ENCODE results near the gene EPHA2.

GRCh38 chr1:16183179-16183578 is 27.3 kb upstream of the EPHA2 start:
- TF ChIP-seq CTCF (IDR thresholded peaks at IDR 0.05; ENCODE audit: extremely low read depth in 1 of 2, insufficient read depth in 1 of 2, low read depth in 1 of 2, low read length in 2 of 2) (no peak), FOS (IDR thresholded peaks at IDR 0.05; ENCODE audit: borderline replicate concordance, insufficient read depth, low read length) (no peak), POLR2A (IDR thresholded peaks at IDR 0.05; ENCODE audit: low read depth, low read length) (no peak), POLR2AphosphoS5 (IDR thresholded peaks at IDR 0.05; ENCODE audit: insufficient read depth, low read depth, low read length) (no peak), EZH2 (IDR thresholded peaks at IDR 0.05; ENCODE audit: borderline replicate concordance, low read depth, low read length, severe bottlenecking) (no peak), MYC (IDR thresholded peaks at IDR 0.05; ENCODE audit: low read depth, low read length) (no peak), JUN (IDR thresholded peaks at IDR 0.05; ENCODE audit: borderline replicate concordance, insufficient read depth, insufficient read length, low read depth) (no peak), GATA2 (IDR thresholded peaks at IDR 0.05; ENCODE audit: insufficient read depth, insufficient read length, low read depth, low read length) (no peak)

Measured in endothelial cell of umbilical vein (primary cell).